Ureter (tissue), 1 donor: ENCODE measurements around the gene FCN2. TPM values are rescaled to one million over a fixed set of nuclear protein-coding genes. Genes with fewer than 3 reads are reported as not detected.

Experiments used
- DNase-seq: peaks from one replicate; pipeline ENCODE4 v3.0.0-alpha.2; 2020; ENCODE audit warnings: low spot score
- total RNA-seq: library from RNA; stranded (reverse); gene quantifications from one replicate; pipeline ENCODE4 v1.2.4, GENCODE V29; 2023
- donor health status: DM: yes; HTN: yes; CAD: no.

Gene FCN2
- total RNA-seq, 1 donor from 2014 or later = 0.49 TPM

DNA sequence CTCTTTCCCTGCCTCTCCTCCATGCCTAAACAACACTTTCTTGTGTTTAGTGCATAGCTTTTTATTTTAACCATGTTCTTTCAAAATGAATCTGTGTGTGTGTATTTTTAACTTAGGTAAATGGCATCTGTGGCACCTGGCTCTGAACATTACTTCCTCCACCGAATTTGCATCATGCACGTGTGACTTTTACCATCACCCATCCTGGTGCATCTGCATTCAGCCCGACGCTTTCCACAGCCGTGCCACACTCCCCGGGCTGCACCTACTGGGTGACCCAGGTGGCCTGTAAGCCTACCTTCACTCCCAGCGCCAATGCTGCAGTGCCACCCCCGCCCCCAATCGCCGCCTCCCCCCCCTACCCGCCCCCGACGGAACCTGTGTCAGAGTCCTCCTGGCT, 49.8 kb downstream of the FCN2 start:
- DNase-seq = no peak

DNA sequence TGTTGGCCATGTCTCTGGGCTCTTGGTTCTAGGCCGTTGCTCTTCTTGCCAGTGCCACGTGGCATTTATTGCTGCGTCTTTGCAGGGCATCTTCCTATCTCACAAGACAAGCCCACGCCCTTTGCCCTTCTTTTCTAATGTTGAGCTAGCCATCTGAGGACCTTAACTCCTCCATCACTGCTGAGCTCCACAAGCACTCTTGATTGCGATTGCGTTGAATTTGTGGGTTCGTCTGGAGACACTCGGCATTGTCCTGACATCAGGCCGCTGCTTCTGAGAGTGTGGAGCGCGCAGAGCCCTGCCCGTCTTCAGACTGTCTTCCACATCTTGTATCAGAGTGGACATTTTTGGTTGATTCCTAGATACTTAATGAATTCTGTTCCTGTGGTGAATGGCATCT, 51.6 kb downstream of the FCN2 start:
- DNase-seq = no peak

DNA sequence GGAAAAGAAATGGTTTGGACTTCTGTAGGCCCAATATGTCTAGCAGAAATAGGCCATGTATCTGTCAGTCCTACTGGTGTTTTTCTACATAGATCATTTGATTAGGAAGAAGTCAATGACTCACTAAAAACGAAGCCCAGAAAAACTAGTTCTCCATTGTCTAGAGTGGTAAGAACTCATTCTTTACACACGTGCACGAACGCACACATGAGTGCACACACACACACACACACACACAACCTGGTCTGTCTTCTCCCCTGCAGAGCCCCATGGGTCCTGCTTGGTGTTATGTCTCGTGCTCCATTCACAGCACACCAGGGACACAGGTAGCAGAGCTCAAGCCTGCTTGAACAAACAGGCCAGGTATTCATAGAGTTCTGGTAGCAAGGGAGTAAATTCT, 52.0 kb downstream of the FCN2 start:
- DNase-seq = no peak

DNA sequence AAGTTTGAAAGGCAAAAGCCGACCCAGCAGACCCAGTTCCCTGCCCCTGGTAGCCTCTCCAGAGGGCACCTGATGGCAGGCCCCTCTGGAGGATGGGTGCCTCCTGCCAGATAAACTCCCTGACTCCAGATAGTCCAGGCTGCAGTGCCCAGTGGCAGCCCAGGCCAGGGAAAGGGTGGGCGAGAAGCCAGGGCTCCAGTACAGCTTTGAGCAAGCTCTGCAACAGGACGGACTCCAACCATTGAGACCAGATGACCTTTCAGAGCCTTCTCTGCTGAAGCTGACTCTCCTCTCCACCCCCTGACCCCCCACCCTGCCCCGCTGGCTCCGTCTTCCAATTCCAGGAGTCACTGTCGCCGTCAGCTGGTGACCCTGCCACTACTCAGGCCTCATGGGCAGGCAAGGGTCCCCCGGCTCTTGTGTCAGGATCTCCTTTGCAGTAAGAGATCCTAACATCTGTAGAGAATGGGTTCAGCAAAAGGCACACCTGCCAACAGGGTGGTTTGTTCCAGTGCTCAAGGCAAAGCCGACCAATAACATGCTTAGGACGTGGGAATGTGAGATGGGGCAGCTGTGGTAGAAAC, 52.6 kb downstream of the FCN2 start:
- DNase-seq = no peak

DNA sequence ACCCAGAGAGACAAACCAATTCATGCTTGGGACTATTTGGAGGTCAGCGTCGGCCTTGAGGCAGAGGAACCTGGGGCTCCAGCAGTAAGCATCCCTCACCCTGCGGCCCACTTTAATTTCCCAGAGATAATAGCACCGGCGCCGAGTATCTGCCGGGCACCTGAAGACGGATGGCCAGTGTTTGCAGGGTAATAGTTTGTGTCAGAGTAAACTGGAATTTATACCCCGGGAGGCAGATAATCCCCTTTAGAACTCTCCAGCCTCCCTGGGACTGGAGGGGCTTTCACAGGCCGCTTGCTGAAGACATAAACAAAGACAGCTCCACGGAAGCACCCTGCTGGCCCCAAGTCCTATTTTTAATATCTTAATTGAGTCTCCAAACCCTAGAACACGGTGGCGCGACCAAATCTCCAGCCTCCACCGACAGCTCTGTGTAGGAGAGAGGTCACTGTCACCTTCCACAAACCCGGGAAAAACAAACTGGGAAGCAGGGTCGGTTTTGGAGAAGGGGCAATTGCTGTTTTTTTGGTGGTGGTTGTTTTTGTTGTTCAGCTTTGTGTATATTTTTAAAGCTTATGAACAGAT, 54.5 kb downstream of the FCN2 start:
- DNase-seq = no peak

DNA sequence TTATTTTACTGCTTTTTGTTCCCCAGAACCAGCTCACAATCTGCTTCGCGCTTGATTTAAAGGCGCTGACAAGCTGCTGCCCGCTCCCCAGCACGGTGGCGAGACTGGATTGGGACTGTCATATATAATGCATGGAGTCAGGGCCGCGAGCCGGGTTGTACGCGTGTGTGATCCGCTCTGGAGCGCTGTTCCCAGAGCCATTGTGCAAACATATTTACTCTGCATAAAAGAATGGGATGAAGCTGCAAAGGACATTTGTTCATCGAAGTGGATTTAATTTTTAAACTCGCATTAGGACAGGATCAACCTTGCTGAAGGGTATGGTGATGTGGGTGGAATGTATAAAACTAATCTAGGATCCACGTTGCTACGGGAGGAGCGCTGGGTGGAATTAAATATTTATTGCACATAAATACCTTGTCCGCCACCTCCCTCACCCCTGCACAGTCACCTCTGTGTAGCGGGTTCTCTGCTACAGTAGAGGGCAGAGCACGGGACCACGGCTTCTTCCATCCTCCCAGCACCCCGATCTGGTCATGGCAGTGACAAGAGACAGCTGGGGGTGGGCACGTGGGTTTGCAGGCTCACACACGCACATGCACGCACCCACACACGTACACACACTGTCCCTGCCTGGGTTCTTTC, 55.2 kb downstream of the FCN2 start:
- DNase-seq = no peak

DNA sequence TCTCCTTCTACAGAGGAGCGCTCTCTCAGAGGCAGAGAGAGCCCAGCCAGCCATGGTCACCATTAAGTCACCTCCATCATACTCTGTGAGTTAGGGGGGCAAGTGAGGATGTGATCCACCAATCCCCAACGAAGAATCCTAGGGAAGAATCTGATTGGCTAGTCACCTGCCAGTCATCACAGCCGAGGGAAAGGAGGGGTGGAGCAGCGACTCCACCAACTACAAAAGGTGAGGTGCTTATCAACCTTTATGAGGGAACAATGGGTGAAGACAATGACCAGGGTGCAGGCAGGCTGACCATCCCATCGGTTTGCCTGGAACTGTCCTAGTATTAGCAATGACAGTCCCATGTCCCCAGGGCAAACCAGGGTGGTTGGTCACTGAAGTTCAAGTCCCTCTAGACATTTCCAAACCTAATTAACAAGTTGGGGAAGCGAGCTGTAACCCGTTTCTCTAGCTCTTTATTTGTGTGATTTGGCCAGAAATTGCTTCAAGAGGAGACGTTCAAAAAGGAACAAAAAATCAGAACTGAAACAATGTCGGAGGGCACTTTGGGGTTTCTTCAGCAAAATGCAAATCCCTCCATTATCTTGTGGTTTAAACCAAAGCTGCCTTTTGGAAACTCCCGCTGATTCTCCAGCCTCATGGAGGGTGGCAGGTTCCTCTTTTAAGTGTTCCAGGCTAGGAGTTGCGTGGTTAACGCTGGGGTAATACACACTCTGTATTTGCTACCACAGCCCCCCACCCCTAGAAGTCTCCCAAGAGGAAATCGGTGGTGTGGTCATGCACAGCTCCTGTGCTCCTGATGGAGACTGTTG, 55.9 kb downstream of the FCN2 start:
- DNase-seq = no peak

Other genes with a start within 250 kb of the FCN2 start
- gene COL5A1, start 239.0 kb upstream of the FCN2 start, total RNA-seq = 64.7 TPM
- 3.1 TPM for gene FCN1, start 37.1 kb downstream of the FCN2 start, total RNA-seq
- gene OLFM1, start 206.9 kb downstream of the FCN2 start, total RNA-seq = 47.8 TPM